AG04450 (cell line): ENCODE results near the gene SNX9. TPM values are rescaled to one million over a fixed set of nuclear protein-coding genes. Genes with fewer than 3 reads are reported as not detected.

Experiments used
- CTCF ChIA-PET: fragments of 300-600, 350-600 bp; formaldehyde crosslinking; extraction: SDS; loops from one replicate; lab custom pipeline; 2022; ENCODE audit warnings: antibody characterized with exemption, inconsistent platforms; lab: Charles Lee
- POLR2A ChIA-PET: fragments of 350-600 bp; formaldehyde crosslinking; extraction: SDS; loops from one replicate; lab custom pipeline; 2021; ENCODE audit warnings: antibody characterized with exemption, inconsistent platforms; lab: Yijun Ruan, JAX
- DNase-seq: peaks from one replicate; pipeline ENCODE4 v3.0.0-alpha.2; 2011; ENCODE audit warnings: low read depth, low spot score
- H3K27ac ChIP-seq: one replicate; pipeline ENCODE4 v1.5.1; 2012; ENCODE audit warnings: low read depth, low read length, control low read depth
- H3K27me3 ChIP-seq: one replicate; pipeline ENCODE4 v1.6.0; 2012; ENCODE audit warnings: low read length; ENCODE audit not compliant: control insufficient read depth, insufficient read depth
- H3K4me3 ChIP-seq: 2 replicates; pipeline ENCODE4 v1.5.1; 2011; ENCODE audit warnings: mild to moderate bottlenecking, low read depth, low read length, control low read depth
- H3K9me3 ChIP-seq: 2 replicates; pipeline ENCODE4 v1.5.1; 2012; ENCODE audit warnings: low read length; ENCODE audit not compliant: control insufficient read depth, insufficient read depth
- CTCF ChIP-seq: IDR thresholded peaks from 2 replicates; pipeline ENCODE4 v1.5.1; 2011; ENCODE audit warnings: low read depth, low read length, control low read depth, inconsistent platforms
- polyA plus RNA-seq: library from polyadenylated mRNA; depleted of rRNA; stranded (reverse); fragments of >200 nt; gene quantifications from 2 replicates; pipeline ENCODE4 v1.2.3, GENCODE V29; 2011

The SNX9 gene
- polyA plus RNA-seq, 1 experiment, result 58.7 TPM

GRCh38 chr6:157808405-157808950 lies 14.6 kb upstream of the SNX9 start:
- Histone ChIP-seq H3K27ac (no peak overlapping the region), H3K27me3 (no peaks in the 10 kb centered on the region), H3K4me3 (no peak overlapping the region), H3K9me3 (peaks cover 2% of the 10 kb centered on the region; the same call in 1 of the 2 replicates)
- no peak for TF ChIP-seq CTCF
- POLR2A ChIA-PET, result interaction anchor here (0.6 kb wide), 1 partner anchor 58 kb away, joined by 3 read pairs; no protein-coding TSS in a partner anchor
- DNase-seq, result no peak
- CTCF ChIA-PET, result interaction anchor here (0.9 to 2.3 kb wide), 3 partner anchors 11 to 52 kb away, joined by 3 to 14 read pairs (median 3); no protein-coding TSS in a partner anchor

- Histone ChIP-seq H3K4me3 (no peak overlapping the region), H3K27me3 (no peaks in the 10 kb centered on the region), H3K9me3 (peaks cover 2% of the 10 kb centered on the region; the same call in 1 of the 2 replicates), H3K27ac (no peak overlapping the region)
- POLR2A ChIA-PET, result no interaction called here
- TF ChIP-seq CTCF, result no peak
- CTCF ChIA-PET, result no interaction called here
- DNase-seq, result no peak
These were observed 13.4 kb upstream of the SNX9 start for GRCh38 chr6:157809613-157810012.

GRCh38 chr6:157811137-157811475 lies 11.9 kb upstream of the SNX9 start:
- TF ChIP-seq CTCF, result no peak
- DNase-seq, result no peak
- POLR2A ChIA-PET, result no interaction called here
- H3K9me3 ChIP-seq, result peaks cover 2% of the 10 kb centered on the region; the same call in 1 of the 2 replicates
- CTCF ChIA-PET, result no interaction called here
- H3K4me3 ChIP-seq, result no peak overlapping the region
- no peaks in the 10 kb centered on the region for H3K27me3 ChIP-seq
- no peak overlapping the region for H3K27ac ChIP-seq

GRCh38 chr6:157811476-157812173 lies 11.4 kb upstream of the SNX9 start:
- Histone ChIP-seq H3K27me3 (no peaks in the 10 kb centered on the region), H3K9me3 (peaks cover 2% of the 10 kb centered on the region; the same call in 1 of the 2 replicates), H3K4me3 (no peak overlapping the region), H3K27ac (no peak overlapping the region)
- no peak for DNase-seq
- ChIA-PET POLR2A (no interaction called here), CTCF (no interaction called here)
- no peak for TF ChIP-seq CTCF
